Measurements from ENCODE around the gene ROM1. TPM values are rescaled to one million over a fixed set of nuclear protein-coding genes. Genes with fewer than 3 reads are reported as not detected.
A peak's percentile ranks its signal among the peaks of the same experiment; 100 is the strongest.

Gene ROM1
- total and polyA plus RNA-seq, 2 donors (not counting 3 experiments of a cell fraction or from before 2014, with no cell fraction given) = 5.3 to 8.8 TPM

GRCh38 chr11:62652161-62653006, 39.3 kb downstream of the ROM1 start:
- BruUV-seq (replicated peaks) = TSS peak; percentile 77
- dilution Hi-C loops (cut with MboI; ENCODE audit: extremely low pct_ligation_motif_present, low sequenced_read_pairs) = no loop called here

More at GRCh38 chr11:62652161-62653006, 39.3 kb downstream of the ROM1 start:
- H3K9ac ChIP-seq (replicated peaks; ENCODE audit: extremely low read depth, insufficient read depth, low read length) = peak overlapping the region; percentile 95
- no peaks in the 10 kb centered on the region for H3K9me3 ChIP-seq (replicated peaks; ENCODE audit: control insufficient read depth, insufficient read depth, low read length)
- peaks cover 7 to 19% of the 10 kb centered on the region in 2 experiments for H3K36me3 ChIP-seq (ENCODE audit: control insufficient read depth in 2 of 2, extremely low read depth in 1 of 2, insufficient read depth in 2 of 2, low read length in 2 of 2)
- no peaks in the 10 kb centered on the region for H3K27me3 ChIP-seq (ENCODE audit: control insufficient read depth in 2 of 2, insufficient read depth in 2 of 2, low read length in 2 of 2)
- ChIA-PET POLR2A (interaction anchor here (0.6 to 5.3 kb wide), 5 partner anchors 13 to 79 kb away, joined by 3 to 71 read pairs (median 6); partner anchors contain the start of genes C11orf98, CSKMT, EEF1G and TUT1), CTCF (interaction anchor here (0.7 to 1.4 kb wide), 7 partner anchors 11 to 257 kb away, joined by 3 to 15 read pairs (median 4); partner anchors contain the start of genes C11orf98, CSKMT, EML3 and ZBTB3)
- peaks cover 21% of the 10 kb centered on the region for H3K79me2 ChIP-seq (ENCODE audit: control insufficient read depth, insufficient read depth, low read length)
- TF ChIP-seq POLR2AphosphoS5 (IDR thresholded peaks at IDR 0.05; ENCODE audit: insufficient read depth, low read depth, low read length) (no peak), CTCF (IDR thresholded peaks at IDR 0.05; ENCODE audit: extremely low read depth in 1 of 2, insufficient read depth in 1 of 2, low read depth in 1 of 2, low read length in 2 of 2) (no peak), MAX (IDR thresholded peaks at IDR 0.05; ENCODE audit: insufficient read depth, insufficient read length) (no peak), EZH2 (IDR thresholded peaks at IDR 0.05; ENCODE audit: borderline replicate concordance, low read depth, low read length, severe bottlenecking) (no peak), FOS (IDR thresholded peaks at IDR 0.05; ENCODE audit: borderline replicate concordance, insufficient read depth, low read length) (no peak)
- peak overlapping the region; percentile 61 to 76 (median 74) for H3K4me3 ChIP-seq (replicated peaks in 1 of 3; ENCODE audit: insufficient read depth in 1 of 3, low read depth in 1 of 3, low read length in 3 of 3)
- intact Hi-C loops (cut with micrococcal nuclease) = loop anchor here (1.0 to 5.0 kb wide), 2 partner anchors 13 to 55 kb away; partner anchors contain the start of genes BSCL2, C11orf98, CSKMT and GNG3
- peak; percentile 49 for FAIRE-seq
- DNase-seq (ENCODE audit: low read depth, low spot score) = no peak
- H4K20me1 ChIP-seq (replicated peaks; ENCODE audit: control insufficient read depth, extremely low read depth, insufficient read depth, low read length) = no peaks in the 10 kb centered on the region
- no peaks in the 10 kb centered on the region for H3K9me1 ChIP-seq (replicated peaks; ENCODE audit: control insufficient read depth, extremely low read depth, insufficient read depth, low read length)
- peak overlapping the region; percentile 73 for H3K27ac ChIP-seq (ENCODE audit: insufficient read depth, low read depth, low read length)
- H2AFZ ChIP-seq (ENCODE audit: low read depth, low read length) = peak overlapping the region; percentile 70
- peak overlapping the region; percentile 78 for H3K4me2 ChIP-seq (ENCODE audit: insufficient read depth, low read length)
- peaks cover 2% of the 10 kb centered on the region for H3K4me1 ChIP-seq (ENCODE audit: control insufficient read depth, extremely low read depth, insufficient read depth, low read length)

Data from endothelial cell of umbilical vein (primary cell).